Lower leg skin (tissue), 3 donors: ENCODE results near the gene CDH13.

ENCODE experiments used
- CTCF ChIP-seq, 3 donors: fragments of 450-650 bp; IDR thresholded peaks; one replicate each; pipeline ENCODE4 v1.5.1; 2016; ENCODE audit warnings: antibody characterized with exemption in 3 of 3, mild to moderate bottlenecking in 3 of 3, moderate library complexity in 2 of 3
- POLR2A ChIP-seq, 2 donors: fragments of 450-650 bp; IDR thresholded peaks; one replicate each; pipeline ENCODE4 v1.6.1; 2016 to 2017; ENCODE audit warnings: antibody characterized with exemption in 2 of 2, mild to moderate bottlenecking in 1 of 2, moderate library complexity in 1 of 2

- no peak for TF ChIP-seq CTCF (IDR thresholded peaks at IDR 0.05)
- no peak for TF ChIP-seq POLR2A (IDR thresholded peaks at IDR 0.05)
Observed at GRCh38 chr16:83552930-83553329, 926.2 kb downstream of the CDH13 start.
